ENCODE results near the gene SLC7A5.
"Not testable (repeated sequence)": the region's sequence is repeated elsewhere in the genome, so short reads cannot be mapped to it uniquely, and the experiment has no call there.

SLC7A5 gene

GRCh38 chr16:87912691-87913090 is 43.4 kb upstream of the SLC7A5 start:
- H3K79me2 ChIP-seq (ENCODE audit: insufficient read depth, low read length); H2AFZ ChIP-seq (ENCODE audit: low read depth, low read length); H3K4me3 ChIP-seq (ENCODE audit: low read depth in 1 of 2, low read length in 2 of 2); H3K27me3 ChIP-seq (ENCODE audit: insufficient read depth, low read length, poor library complexity); DNase-seq; H3K36me3 ChIP-seq (ENCODE audit: insufficient read depth, low read length); H3K27ac ChIP-seq (ENCODE audit: low read length); H3K4me2 ChIP-seq (ENCODE audit: insufficient read depth, low read length); H4K20me1 ChIP-seq (ENCODE audit: insufficient read depth, low read length); ATAC-seq (ENCODE audit: insufficient read depth, low read depth); H3K9me3 ChIP-seq (ENCODE audit: insufficient read depth, low read length, severe bottlenecking); H3K4me1 ChIP-seq (ENCODE audit: insufficient read depth, low read length); H3K9ac ChIP-seq (ENCODE audit: low read depth, low read length): not testable (repeated sequence)

GRCh38 chr16:87911106-87911763 is 41.9 kb upstream of the SLC7A5 start:
- not testable (repeated sequence) for ATAC-seq (ENCODE audit: insufficient read depth, low read depth); H3K27ac ChIP-seq (ENCODE audit: low read length); H4K20me1 ChIP-seq (ENCODE audit: insufficient read depth, low read length); DNase-seq; H3K79me2 ChIP-seq (ENCODE audit: insufficient read depth, low read length); H3K4me3 ChIP-seq (ENCODE audit: low read depth in 1 of 2, low read length in 2 of 2); H3K9ac ChIP-seq (ENCODE audit: low read depth, low read length); H2AFZ ChIP-seq (ENCODE audit: low read depth, low read length); H3K4me2 ChIP-seq (ENCODE audit: insufficient read depth, low read length); H3K9me3 ChIP-seq (ENCODE audit: insufficient read depth, low read length, severe bottlenecking); H3K4me1 ChIP-seq (ENCODE audit: insufficient read depth, low read length); H3K27me3 ChIP-seq (ENCODE audit: insufficient read depth, low read length, poor library complexity); H3K36me3 ChIP-seq (ENCODE audit: insufficient read depth, low read length)

DNA sequence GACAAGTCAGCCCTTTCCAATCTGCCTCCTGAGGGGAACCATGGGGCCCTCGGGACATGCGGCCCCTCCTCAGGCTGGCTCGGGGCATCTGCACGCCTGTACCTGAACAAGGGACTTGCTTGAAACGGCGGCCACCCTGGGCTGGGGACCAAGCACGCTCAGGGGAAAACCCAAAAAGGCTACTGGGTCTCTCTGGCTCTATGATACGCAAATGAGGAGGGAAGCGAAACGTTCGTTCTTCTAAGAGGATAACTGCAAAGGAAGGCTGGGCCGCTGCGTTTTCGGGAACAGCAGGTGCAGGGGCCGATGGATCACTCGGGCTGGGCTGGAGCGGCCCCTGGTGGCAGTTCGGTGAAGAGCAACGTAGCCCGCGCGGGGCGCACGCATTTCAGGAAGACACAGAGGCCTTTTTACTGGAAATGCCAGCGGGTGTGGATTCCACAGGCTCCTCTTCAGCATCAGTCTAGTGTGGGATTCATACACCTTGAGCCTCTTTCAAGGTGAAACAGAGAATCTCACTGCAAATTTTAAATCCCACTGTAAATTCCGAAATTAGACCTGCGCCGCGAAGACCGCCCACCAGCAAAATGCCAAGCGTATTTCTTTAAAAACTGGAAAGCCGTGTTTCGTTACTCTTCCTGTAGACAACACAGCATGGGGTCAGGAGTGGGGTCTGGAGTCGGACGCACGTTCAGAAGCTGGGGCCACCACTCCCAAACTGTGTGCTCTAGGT is 40.1 kb upstream of the SLC7A5 start:
- TF ChIP-seq, protein P1, sequence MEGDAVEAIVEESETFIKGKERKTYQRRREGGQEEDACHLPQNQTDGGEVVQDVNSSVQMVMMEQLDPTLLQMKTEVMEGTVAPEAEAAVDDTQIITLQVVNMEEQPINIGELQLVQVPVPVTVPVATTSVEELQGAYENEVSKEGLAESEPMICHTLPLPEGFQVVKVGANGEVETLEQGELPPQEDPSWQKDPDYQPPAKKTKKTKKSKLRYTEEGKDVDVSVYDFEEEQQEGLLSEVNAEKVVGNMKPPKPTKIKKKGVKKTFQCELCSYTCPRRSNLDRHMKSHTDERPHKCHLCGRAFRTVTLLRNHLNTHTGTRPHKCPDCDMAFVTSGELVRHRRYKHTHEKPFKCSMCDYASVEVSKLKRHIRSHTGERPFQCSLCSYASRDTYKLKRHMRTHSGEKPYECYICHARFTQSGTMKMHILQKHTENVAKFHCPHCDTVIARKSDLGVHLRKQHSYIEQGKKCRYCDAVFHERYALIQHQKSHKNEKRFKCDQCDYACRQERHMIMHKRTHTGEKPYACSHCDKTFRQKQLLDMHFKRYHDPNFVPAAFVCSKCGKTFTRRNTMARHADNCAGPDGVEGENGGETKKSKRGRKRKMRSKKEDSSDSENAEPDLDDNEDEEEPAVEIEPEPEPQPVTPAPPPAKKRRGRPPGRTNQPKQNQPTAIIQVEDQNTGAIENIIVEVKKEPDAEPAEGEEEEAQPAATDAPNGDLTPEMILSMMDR (IDR thresholded peaks at IDR 0.05; ENCODE audit: borderline replicate concordance, extremely low read depth, low read length, poor library complexity, severe bottlenecking) = peak; percentile 85
- not testable (repeated sequence) for H3K27me3 ChIP-seq (ENCODE audit: insufficient read depth, low read length, poor library complexity); H3K4me3 ChIP-seq (ENCODE audit: low read depth in 1 of 2, low read length in 2 of 2); H3K4me1 ChIP-seq (ENCODE audit: insufficient read depth, low read length); H3K36me3 ChIP-seq (ENCODE audit: insufficient read depth, low read length); H3K9me3 ChIP-seq (ENCODE audit: insufficient read depth, low read length, severe bottlenecking); H3K79me2 ChIP-seq (ENCODE audit: insufficient read depth, low read length); H4K20me1 ChIP-seq (ENCODE audit: insufficient read depth, low read length)
- Histone ChIP-seq H3K4me2 (ENCODE audit: insufficient read depth, low read length) (peak overlapping the region; percentile 53), H3K27ac (ENCODE audit: low read length) (peak overlapping the region; percentile 63), H3K9ac (ENCODE audit: low read depth, low read length) (peak overlapping the region; percentile 30), H2AFZ (ENCODE audit: low read depth, low read length) (peak overlapping the region; percentile 61)
- DNase-seq (peak; percentile 91), ATAC-seq (ENCODE audit: insufficient read depth, low read depth) (peak; percentile 94)

DNA sequence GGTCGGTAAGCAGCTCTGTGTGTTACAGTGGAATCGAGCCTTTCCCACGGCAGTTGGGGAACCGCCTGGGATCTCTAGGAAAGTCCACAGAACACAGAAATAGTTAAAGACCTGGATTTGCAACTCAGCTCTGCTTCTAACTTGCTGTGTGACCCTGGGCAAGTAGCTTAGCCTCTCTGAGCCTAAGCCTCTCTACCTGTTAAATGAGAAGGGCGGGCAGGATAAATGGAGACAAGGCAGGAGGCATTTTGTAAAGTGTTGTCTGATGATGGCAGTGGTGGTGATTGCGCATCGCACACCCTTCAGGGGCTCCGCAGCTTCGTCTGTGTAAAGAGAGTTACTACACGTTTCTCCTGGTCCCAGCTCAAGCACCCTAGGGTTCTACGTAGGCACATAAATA is 38.8 kb upstream of the SLC7A5 start:
- H3K4me3 ChIP-seq (ENCODE audit: low read depth in 1 of 2, low read length in 2 of 2); H3K4me1 ChIP-seq (ENCODE audit: insufficient read depth, low read length); H3K27me3 ChIP-seq (ENCODE audit: insufficient read depth, low read length, poor library complexity); H4K20me1 ChIP-seq (ENCODE audit: insufficient read depth, low read length); H3K27ac ChIP-seq (ENCODE audit: low read length); DNase-seq; H2AFZ ChIP-seq (ENCODE audit: low read depth, low read length); H3K79me2 ChIP-seq (ENCODE audit: insufficient read depth, low read length); ATAC-seq (ENCODE audit: insufficient read depth, low read depth); H3K9me3 ChIP-seq (ENCODE audit: insufficient read depth, low read length, severe bottlenecking); H3K36me3 ChIP-seq (ENCODE audit: insufficient read depth, low read length); H3K9ac ChIP-seq (ENCODE audit: low read depth, low read length); H3K4me2 ChIP-seq (ENCODE audit: insufficient read depth, low read length): not testable (repeated sequence)

DNA sequence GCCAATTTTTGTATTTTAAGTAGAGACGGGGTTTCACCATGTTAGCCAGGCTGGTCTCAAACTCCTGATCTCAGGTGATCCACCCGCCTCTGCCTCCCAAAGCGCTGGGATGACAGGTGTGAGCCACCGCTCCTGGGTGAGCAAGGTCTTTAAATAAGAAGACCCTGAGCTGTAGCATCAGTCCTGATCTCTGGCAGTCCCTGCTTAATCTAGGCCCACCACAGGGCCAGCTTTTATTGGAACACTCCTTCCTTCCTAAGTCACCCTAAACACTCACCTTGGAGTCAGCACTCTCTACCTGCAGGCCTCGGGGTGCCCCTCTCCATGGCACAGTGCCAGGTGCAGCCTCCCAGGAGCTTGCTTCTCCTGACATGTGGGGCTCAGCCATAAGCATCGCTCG is 36.2 kb upstream of the SLC7A5 start:
- not testable (repeated sequence) for DNase-seq; H2AFZ ChIP-seq (ENCODE audit: low read depth, low read length); ATAC-seq (ENCODE audit: insufficient read depth, low read depth); H3K4me1 ChIP-seq (ENCODE audit: insufficient read depth, low read length); H3K27ac ChIP-seq (ENCODE audit: low read length); H3K79me2 ChIP-seq (ENCODE audit: insufficient read depth, low read length); H3K9me3 ChIP-seq (ENCODE audit: insufficient read depth, low read length, severe bottlenecking); H3K27me3 ChIP-seq (ENCODE audit: insufficient read depth, low read length, poor library complexity); H3K36me3 ChIP-seq (ENCODE audit: insufficient read depth, low read length); H4K20me1 ChIP-seq (ENCODE audit: insufficient read depth, low read length); H3K4me3 ChIP-seq (ENCODE audit: low read depth in 1 of 2, low read length in 2 of 2); H3K9ac ChIP-seq (ENCODE audit: low read depth, low read length); H3K4me2 ChIP-seq (ENCODE audit: insufficient read depth, low read length)

GRCh38 chr16:87904963-87905362 is 35.7 kb upstream of the SLC7A5 start:
- H2AFZ ChIP-seq (ENCODE audit: low read depth, low read length); H3K27ac ChIP-seq (ENCODE audit: low read length); H3K79me2 ChIP-seq (ENCODE audit: insufficient read depth, low read length); H3K9ac ChIP-seq (ENCODE audit: low read depth, low read length); DNase-seq; ATAC-seq (ENCODE audit: insufficient read depth, low read depth); H4K20me1 ChIP-seq (ENCODE audit: insufficient read depth, low read length); H3K9me3 ChIP-seq (ENCODE audit: insufficient read depth, low read length, severe bottlenecking); H3K27me3 ChIP-seq (ENCODE audit: insufficient read depth, low read length, poor library complexity); H3K4me3 ChIP-seq (ENCODE audit: low read depth in 1 of 2, low read length in 2 of 2); H3K36me3 ChIP-seq (ENCODE audit: insufficient read depth, low read length); H3K4me2 ChIP-seq (ENCODE audit: insufficient read depth, low read length): not testable (repeated sequence)
- H3K4me1 ChIP-seq (ENCODE audit: insufficient read depth, low read length) = peaks cover 14% of the 10 kb centered on the region

- ATAC-seq (ENCODE audit: insufficient read depth, low read depth); H3K27me3 ChIP-seq (ENCODE audit: insufficient read depth, low read length, poor library complexity); DNase-seq; H4K20me1 ChIP-seq (ENCODE audit: insufficient read depth, low read length); H2AFZ ChIP-seq (ENCODE audit: low read depth, low read length); H3K9me3 ChIP-seq (ENCODE audit: insufficient read depth, low read length, severe bottlenecking); H3K79me2 ChIP-seq (ENCODE audit: insufficient read depth, low read length); H3K4me2 ChIP-seq (ENCODE audit: insufficient read depth, low read length); H3K36me3 ChIP-seq (ENCODE audit: insufficient read depth, low read length); H3K4me3 ChIP-seq (ENCODE audit: low read depth in 1 of 2, low read length in 2 of 2); H3K9ac ChIP-seq (ENCODE audit: low read depth, low read length): not testable (repeated sequence)
- H3K4me1 ChIP-seq (ENCODE audit: insufficient read depth, low read length) = peaks cover 47% of the 10 kb centered on the region
- peak overlapping the region; percentile 53; the same call in 1 of the 2 replicates for H3K27ac ChIP-seq (ENCODE audit: low read length)
Measured at GRCh38 chr16:87900489-87900888, 31.2 kb upstream of the SLC7A5 start.
